Measurements from ENCODE around the gene PABPC1L. TPM values are rescaled to one million over a fixed set of nuclear protein-coding genes. Genes with fewer than 3 reads are reported as not detected.

PABPC1L gene
- total RNA-seq, 6 experiments from 2014 or later: 14.4 to 22.4 (median 16.6) TPM

DNA sequence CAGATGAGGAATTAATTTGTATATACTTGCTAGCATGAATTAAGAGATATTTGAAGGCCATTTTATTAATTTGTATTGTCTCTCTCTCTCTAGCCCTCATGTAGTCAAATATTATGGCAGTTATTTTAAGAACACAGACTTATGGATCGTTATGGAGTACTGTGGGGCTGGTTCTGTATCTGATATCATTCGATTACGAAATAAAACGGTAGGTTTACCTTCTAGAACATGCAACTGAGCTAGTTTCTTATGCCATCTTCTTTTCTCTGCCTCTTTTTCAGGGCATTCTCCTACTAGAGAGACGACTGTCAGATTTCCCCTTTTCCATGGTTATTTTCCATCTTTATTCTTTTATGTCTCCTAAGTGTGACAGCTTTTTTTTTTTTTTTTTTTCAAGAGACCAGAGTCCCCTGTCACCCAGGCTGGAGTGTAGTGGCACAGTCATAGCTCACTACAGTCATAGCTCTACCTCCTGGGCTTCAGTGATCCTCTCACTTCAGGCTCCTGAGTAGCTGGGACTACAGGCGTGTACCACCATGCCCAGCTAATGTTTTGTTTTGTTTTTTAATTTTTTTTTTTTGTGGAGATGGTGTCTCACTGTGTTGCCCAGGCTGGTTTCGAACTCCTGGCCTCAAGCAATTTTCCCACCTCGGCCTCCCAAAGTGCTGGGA is 72.0 kb downstream of the PABPC1L start:
- H3K4me3 Mint-ChIP-seq: no peak overlapping the region
- no peaks in the 10 kb centered on the region; the same call in 1 of the 2 replicates for H3K27me3 Mint-ChIP-seq (ENCODE audit: insufficient read depth)
- peaks cover 33% of the 10 kb centered on the region for H3K36me3 Mint-ChIP-seq (ENCODE audit: low read depth)
- no peak overlapping the region for H3K27ac Mint-ChIP-seq
- no peaks in the 10 kb centered on the region for H3K9me3 Mint-ChIP-seq
- peaks cover 23% of the 10 kb centered on the region for H3K4me1 Mint-ChIP-seq (ENCODE audit: low read depth)
- no peak for TF ChIP-seq CTCF (IDR thresholded peaks at IDR 0.05)
- no peak for DNase-seq

DNA sequence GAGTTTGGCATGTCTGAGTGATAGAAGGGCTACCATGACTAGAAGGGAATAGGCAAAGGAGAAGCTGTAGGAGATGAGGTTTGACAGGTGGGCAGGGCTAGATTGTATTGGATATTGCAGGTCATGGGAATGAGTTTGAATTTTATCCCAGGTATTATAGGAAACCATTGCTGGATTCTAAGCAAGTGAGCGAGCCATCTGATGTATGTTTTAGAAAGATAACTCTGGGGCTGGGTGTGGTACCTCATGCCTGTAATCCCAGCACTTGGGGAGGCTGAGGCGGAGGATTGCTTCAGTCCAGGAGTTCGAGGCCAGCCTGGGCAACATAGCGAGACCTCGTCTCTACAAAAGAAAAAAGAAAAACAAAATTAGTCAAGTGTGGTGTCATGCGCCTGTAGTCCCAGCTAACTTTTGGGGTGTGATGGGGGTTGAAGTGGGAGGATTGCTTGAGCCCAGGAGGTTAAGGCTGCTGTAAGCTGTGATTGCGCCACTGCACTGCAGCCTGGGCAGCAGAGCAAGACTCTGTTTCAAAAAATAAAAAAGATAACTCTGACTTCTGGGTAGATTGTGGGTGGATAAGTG is 73.3 kb downstream of the PABPC1L start:
- no peak for TF ChIP-seq CTCF (IDR thresholded peaks at IDR 0.05)

GRCh38 chr20:44988631-44989171 is 78.8 kb downstream of the PABPC1L start:
- Mint-ChIP-seq H3K4me3 (no peak overlapping the region), H3K4me1 (ENCODE audit: low read depth) (peaks cover 37% of the 10 kb centered on the region), H3K27ac (no peak overlapping the region), H3K36me3 (ENCODE audit: low read depth) (peaks cover 21% of the 10 kb centered on the region), H3K9me3 (no peaks in the 10 kb centered on the region), H3K27me3 (ENCODE audit: insufficient read depth) (no peaks in the 10 kb centered on the region)
- no peak for DNase-seq
- TF ChIP-seq CTCF (IDR thresholded peaks at IDR 0.05): no peak

More for the DNA sequence above, 73.3 kb downstream of the PABPC1L start:
- Mint-ChIP-seq H3K9me3 (no peaks in the 10 kb centered on the region), H3K36me3 (ENCODE audit: low read depth) (peaks cover 26% of the 10 kb centered on the region), H3K27me3 (ENCODE audit: insufficient read depth) (no peaks in the 10 kb centered on the region; the same call in 1 of the 2 replicates), H3K4me3 (no peak overlapping the region), H3K4me1 (ENCODE audit: low read depth) (peaks cover 15% of the 10 kb centered on the region), H3K27ac (no peak overlapping the region)
- no peak for DNase-seq

Other genes with a start within 250 kb of the PABPC1L start
- gene CCN5, start 194.7 kb upstream of the PABPC1L start, total RNA-seq (2021; fragmentation: NEBNext Ultra II Directional; extraction: Animal tissue kit (Norgen Biotek cat#: 25700)): under 1 TPM in 1 of 6 experiments, not detected in 5; 0.14 TPM
- gene KCNK15, start 164.2 kb upstream of the PABPC1L start, total RNA-seq (2021; fragmentation: NEBNext Ultra II Directional; extraction: Animal tissue kit (Norgen Biotek cat#: 25700)): under 1 TPM in 5 of 6 experiments, not detected in 1; 0.07 to 0.28 (median 0.21) TPM
- gene RIMS4, start 99.5 kb upstream of the PABPC1L start, total RNA-seq (2021; fragmentation: NEBNext Ultra II Directional; extraction: Animal tissue kit (Norgen Biotek cat#: 25700)): not detected
- gene YWHAB, start 24.4 kb upstream of the PABPC1L start, total RNA-seq (2021; fragmentation: NEBNext Ultra II Directional; extraction: Animal tissue kit (Norgen Biotek cat#: 25700)): 100 to 1,000 TPM; 284 to 315 (median 301) TPM
- 10 to 100 TPM; 88.5 to 96.5 (median 93.0) TPM for gene TOMM34, start 50.3 kb downstream of the PABPC1L start, total RNA-seq (2021; fragmentation: NEBNext Ultra II Directional; extraction: Animal tissue kit (Norgen Biotek cat#: 25700))
- 10 to 100 TPM; 34.3 to 46.6 (median 36.6) TPM for gene STK4, start 56.5 kb downstream of the PABPC1L start, total RNA-seq (2021; fragmentation: NEBNext Ultra II Directional; extraction: Animal tissue kit (Norgen Biotek cat#: 25700))
- under 1 TPM; 0.46 to 0.95 (median 0.73) TPM for gene KCNS1, start 191.1 kb downstream of the PABPC1L start, total RNA-seq (2021; fragmentation: NEBNext Ultra II Directional; extraction: Animal tissue kit (Norgen Biotek cat#: 25700))
- not detected for gene WFDC5, start 205.1 kb downstream of the PABPC1L start, total RNA-seq (2021; fragmentation: NEBNext Ultra II Directional; extraction: Animal tissue kit (Norgen Biotek cat#: 25700))
- gene WFDC12, start 214.4 kb downstream of the PABPC1L start, total RNA-seq (2021; fragmentation: NEBNext Ultra II Directional; extraction: Animal tissue kit (Norgen Biotek cat#: 25700)): not detected

Data from HFFc6 (cell line).